ENCODE results near the gene XIRP2.

Gene XIRP2

GRCh38 chr2:167136879-167137596 is 248.8 kb downstream of the XIRP2 start:
- DNase-seq: no peak

- DNase-seq: no peak
Measured at GRCh38 chr2:167140330-167140729, 252.1 kb downstream of the XIRP2 start.

GRCh38 chr2:167140767-167141166 is 252.5 kb downstream of the XIRP2 start:
- DNase-seq: peak; percentile 96

- no peak for DNase-seq
Measured at GRCh38 chr2:167142554-167142953, 254.3 kb downstream of the XIRP2 start.

- peak; percentile 66 for DNase-seq
Measured at GRCh38 chr2:167144179-167144898, 256.1 kb downstream of the XIRP2 start.

GRCh38 chr2:167147271-167147941 is 259.1 kb downstream of the XIRP2 start:
- no peak for DNase-seq

- DNase-seq: no peak
Measured at GRCh38 chr2:167151894-167152293, 263.6 kb downstream of the XIRP2 start.

- peak; percentile 12 for DNase-seq
Measured at GRCh38 chr2:167157523-167157922, 269.2 kb downstream of the XIRP2 start.

GRCh38 chr2:167177196-167177595 is 288.9 kb downstream of the XIRP2 start:
- DNase-seq: peak; percentile 44

GRCh38 chr2:167181134-167181533 is 292.9 kb downstream of the XIRP2 start:
- DNase-seq: peak; percentile 67

GRCh38 chr2:167181688-167182087 is 293.4 kb downstream of the XIRP2 start:
- DNase-seq: peak; percentile 3

GRCh38 chr2:167182403-167182802 is 294.1 kb downstream of the XIRP2 start:
- DNase-seq: no peak

GRCh38 chr2:167183931-167184330 is 295.7 kb downstream of the XIRP2 start:
- no peak for DNase-seq

GRCh38 chr2:167186465-167186864 is 298.2 kb downstream of the XIRP2 start:
- DNase-seq: no peak

- DNase-seq: no peak
Measured at GRCh38 chr2:167187049-167187727, 298.9 kb downstream of the XIRP2 start.

GRCh38 chr2:167187978-167188967 is 300.0 kb downstream of the XIRP2 start:
- DNase-seq: no peak

- DNase-seq: peak; percentile 69
Measured at GRCh38 chr2:167190053-167190452, 301.8 kb downstream of the XIRP2 start.

- DNase-seq: peak; percentile 64
Measured at GRCh38 chr2:167191588-167191987, 303.3 kb downstream of the XIRP2 start.

GRCh38 chr2:167192833-167193232 is 304.6 kb downstream of the XIRP2 start:
- DNase-seq: peak; percentile 37

GRCh38 chr2:167196461-167197252 is 308.4 kb downstream of the XIRP2 start:
- DNase-seq: peak; percentile 64

GRCh38 chr2:167198009-167198408 is 309.7 kb downstream of the XIRP2 start:
- DNase-seq: no peak

Measured in fibroblast of skin of right biceps (primary cell).